Measurements from ENCODE around the gene SCYGR2.
A peak's percentile ranks its signal among the peaks of the same experiment; 100 is the strongest.
"Not testable (repeated sequence)": the region's sequence is repeated elsewhere in the genome, so short reads cannot be mapped to it uniquely, and the experiment has no call there.

Gene SCYGR2, protein sequence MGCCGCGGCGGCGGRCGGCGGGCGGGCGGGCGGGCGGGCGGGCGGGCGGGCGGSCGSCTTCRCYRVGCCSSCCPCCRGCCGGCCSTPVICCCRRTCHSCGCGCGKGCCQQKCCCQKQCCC

DNA sequence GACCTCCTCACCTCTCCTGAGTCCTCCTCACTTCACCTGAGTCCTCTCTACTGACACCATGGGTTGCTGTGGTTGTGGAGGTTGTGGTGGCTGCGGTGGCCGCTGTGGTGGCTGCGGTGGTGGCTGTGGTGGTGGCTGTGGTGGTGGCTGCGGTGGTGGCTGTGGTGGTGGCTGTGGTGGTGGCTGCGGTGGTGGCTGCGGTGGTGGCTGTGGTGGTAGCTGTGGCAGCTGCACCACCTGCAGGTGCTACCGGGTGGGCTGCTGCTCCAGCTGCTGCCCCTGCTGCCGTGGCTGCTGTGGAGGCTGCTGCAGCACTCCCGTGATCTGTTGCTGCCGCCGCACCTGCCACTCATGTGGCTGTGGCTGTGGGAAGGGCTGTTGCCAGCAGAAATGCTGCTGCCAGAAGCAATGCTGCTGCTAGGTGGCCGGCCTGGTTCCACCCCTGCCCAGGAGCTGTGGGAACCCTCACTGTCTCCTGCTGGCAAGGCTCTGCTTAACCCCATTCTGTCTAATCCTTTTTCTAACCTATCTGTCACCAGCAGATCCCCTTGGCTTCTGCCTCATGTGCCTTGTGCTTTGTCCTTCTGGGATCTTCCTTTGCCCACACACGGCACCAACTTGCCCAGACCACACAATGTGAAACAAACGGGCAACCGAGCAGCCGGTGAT, at the start of gene SCYGR2:
Gene SCYGR2 (plus strand): TSS at position 59 of the 669 bp plus-strand sequence. CDS start 0 bp downstream, at position 59.
- DNase-seq: not testable (repeated sequence)

DNA sequence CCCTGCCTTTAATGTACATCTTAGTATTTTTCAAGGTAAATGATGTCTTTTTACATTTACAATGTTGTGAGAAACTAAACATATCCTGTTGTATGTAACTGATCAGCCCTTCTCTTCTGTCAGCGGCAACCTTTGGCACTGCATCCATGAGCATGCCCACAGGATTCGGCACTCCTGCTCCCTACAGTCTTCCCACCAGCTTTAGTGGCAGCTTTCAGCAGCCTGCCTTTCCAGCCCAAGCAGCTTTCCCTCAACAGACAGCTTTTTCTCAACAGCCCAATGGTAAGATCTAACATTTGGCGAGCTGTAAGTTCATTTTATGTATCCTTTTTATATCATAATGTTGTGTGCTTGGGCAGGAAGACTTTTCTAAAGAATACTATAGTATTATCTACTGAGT, 46.9 kb upstream of the SCYGR2 start:
- no peak for DNase-seq

DNA sequence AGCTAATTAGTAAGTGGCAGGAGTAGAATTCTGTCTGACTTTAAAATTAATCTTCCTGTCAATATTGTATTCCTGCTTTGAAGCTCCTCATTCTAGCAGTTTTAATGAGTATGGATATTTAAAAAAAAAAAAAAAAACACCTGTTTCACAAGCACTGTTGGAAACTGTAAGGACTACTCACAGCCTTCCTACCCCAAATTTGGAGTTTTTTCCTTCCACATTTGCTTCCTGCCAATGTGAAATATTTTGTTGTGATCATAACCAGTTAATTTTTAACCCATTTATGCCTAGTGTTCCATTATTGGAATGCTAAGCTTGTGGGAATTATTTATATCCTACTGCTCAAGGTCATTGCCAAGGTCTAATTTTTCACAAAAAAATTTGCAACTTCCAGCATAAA, 36.1 kb upstream of the SCYGR2 start:
- DNase-seq: no peak

DNA sequence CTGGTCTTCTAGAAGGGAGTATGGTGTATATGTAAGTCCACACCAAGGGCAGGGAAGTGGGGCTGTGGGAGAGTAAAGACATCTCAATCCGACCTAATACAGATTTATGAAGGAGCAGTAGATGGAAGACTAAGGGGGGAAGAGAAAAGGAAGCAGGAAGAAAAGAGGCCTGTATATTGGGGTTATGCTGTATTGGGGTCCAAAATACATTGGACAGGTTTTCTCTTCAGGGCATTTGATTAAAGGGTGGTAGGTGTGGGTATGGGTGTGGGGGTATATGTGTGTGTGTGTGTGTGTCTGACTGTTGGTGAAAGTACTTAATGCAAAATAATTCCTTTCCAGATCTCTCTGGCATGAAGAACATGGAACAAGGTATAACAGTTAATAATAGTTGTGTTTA, 33.6 kb upstream of the SCYGR2 start:
- DNase-seq: no peak

DNA sequence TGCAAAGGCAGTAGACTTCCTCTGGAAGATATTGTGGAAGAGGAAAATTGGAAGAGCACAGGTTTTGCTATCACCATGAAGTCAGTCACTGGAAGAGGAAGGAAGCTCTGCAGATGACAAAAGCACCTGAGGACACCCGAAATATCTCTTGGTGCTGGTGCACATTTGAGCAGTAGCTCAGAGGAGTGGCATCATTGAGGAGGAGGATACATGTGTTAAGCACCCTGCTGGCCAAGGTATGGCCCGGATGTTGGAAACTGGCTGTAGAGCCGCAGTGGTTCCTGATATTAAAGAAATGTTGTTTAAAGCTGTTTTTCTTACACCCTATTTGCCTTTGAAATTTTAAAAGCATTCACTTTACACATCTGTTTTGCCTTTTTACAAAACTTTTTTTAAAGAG, 32.7 kb upstream of the SCYGR2 start:
- DNase-seq: no peak

DNA sequence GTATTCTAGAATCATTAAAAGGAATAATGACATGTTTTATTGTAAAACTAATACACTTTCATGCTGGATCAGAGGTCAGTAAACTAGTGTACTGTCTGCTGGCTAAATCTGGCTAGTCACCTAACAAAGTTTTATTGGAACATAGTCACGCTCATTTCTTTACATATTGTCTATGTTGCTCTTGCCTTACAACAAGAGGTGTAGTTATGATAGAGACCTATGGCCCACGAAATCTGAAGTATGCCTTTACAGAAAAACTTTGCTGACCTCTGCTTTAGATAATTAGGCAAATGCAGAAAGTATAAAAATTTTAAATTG, 29.9 kb upstream of the SCYGR2 start:
- no peak for DNase-seq

DNA sequence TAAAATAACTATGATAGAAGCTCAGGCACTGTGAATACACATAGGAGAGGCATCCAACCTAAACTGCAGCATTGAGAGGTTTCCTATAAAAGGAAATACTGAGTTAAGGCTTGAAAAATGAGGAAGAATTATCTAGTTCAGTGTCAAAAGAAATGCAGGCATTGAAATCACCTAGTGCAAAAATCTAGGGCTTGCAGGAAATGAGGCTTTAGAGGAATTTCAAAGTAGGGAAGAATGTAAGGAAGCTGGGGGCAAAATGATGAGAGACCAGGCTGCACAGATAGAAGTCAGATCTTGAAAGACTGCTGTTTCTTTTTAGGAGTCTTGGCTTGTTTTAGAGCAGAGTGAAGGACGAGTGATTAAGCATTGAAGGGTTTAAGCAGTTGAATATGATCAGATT, 28.1 kb upstream of the SCYGR2 start:
- no peak for DNase-seq

DNA sequence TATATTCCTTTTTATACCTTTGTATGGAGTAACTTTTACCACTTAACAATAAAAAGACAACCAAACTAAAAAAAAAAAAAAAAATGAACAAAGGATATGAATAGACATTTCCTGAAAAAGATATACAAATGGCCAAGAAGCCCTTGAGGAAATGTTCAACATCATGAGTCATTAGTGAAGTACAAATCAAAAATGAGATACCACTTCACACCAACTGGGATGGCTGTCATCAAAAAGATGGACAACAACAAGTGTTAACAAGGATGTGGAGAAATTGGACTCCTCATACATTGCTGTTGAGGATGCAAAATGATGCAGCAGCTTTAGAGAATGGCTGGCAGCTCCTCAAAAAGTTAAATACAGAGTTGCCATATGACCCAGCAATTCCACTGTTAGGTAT, 22.6 kb upstream of the SCYGR2 start:
- no peak for DNase-seq

DNA sequence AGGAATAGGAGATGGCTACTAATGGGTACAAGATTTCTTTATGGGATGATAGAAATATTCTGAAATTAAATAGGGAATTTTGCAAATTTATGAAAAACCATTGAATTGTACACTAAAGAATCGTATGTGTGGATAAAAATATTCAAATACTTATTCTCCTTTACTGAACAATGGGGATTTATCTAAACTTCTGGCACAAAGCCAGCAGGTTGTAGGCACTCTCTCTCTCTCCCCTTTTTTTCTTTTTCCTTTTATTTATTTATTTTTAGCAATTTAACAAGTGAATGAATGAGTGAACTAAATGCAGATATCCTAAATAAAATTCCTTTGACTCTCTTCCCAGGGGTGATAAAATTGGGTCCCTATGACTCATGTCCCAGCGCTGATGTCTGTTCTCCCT, 21.9 kb upstream of the SCYGR2 start:
- DNase-seq: no peak

DNA sequence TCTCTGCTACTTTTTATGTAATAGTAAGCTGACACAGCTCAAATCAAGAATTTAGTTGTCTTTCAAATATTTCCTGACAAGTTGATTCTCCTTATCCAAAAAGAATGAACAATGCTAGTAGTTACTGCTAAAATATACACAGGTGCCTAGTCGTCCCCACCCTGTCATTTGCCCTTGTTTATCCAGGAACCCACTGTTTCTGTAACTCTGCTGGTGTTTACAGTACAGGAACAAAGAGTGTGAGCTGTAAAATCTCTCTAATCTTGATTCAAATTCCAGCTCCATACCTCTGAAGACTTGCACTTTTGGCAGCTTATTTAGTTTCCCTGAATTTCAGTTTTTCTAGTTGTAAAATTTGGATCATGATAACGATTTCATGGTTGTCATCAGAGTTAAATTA, 21.1 kb upstream of the SCYGR2 start:
- DNase-seq: no peak

DNA sequence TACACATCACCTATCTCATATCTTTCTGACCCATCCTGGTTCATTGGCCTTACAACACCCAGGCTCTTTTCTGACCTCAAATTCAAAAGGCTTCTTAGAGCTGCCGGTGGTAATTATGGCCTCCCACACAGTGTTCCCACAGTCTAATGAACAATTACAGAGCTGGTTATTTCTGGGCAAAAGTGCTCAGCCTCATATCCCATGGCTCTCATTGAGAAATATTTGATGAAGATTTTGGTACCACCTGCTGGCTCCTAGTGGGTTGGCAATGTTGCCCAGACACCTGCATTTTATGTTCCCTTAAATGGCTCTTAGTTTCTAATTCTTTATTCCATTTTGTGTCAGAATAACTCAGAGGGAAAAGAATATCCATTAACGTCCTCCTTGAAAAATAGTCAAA, 20.1 kb upstream of the SCYGR2 start:
- no peak for DNase-seq

DNA sequence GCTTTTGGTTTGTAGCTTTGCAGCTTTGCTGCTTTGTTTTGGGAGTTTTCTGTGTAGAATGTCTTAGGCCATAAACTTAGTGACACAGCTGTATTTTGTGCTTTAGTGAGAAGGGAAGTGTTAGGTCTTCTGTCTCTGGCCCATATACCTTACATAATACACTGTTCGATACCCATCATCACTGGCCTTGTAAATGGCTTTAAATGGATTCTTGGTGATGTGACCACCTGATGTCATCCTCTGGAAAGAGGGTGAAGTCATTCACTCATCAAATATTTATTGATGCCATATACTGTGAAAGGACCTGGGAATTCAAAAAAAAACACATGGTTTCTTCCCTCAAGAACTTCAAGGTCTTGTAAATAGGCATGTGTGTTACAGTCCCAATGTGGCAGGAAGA, 18.9 kb upstream of the SCYGR2 start:
- DNase-seq: no peak

DNA sequence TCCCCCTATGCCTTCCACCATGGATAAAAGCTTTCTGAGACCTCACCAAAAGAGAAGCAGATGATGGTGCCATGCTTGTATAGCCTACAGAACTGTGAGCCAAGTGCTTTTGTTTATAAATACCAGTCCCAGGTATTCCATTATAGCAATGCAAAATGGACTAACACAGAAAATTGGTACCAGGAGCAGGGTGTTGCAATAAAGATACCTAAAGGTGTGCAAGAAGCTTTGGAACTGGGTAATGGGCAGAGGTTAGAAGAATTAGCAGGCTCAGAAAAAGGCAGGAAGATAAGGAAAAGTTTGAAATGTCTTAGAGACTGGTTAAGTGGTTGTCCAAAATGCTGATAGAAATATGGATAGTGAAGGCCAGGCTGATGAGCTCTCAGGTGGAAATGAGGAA, 16.3 kb upstream of the SCYGR2 start:
- DNase-seq: no peak

DNA sequence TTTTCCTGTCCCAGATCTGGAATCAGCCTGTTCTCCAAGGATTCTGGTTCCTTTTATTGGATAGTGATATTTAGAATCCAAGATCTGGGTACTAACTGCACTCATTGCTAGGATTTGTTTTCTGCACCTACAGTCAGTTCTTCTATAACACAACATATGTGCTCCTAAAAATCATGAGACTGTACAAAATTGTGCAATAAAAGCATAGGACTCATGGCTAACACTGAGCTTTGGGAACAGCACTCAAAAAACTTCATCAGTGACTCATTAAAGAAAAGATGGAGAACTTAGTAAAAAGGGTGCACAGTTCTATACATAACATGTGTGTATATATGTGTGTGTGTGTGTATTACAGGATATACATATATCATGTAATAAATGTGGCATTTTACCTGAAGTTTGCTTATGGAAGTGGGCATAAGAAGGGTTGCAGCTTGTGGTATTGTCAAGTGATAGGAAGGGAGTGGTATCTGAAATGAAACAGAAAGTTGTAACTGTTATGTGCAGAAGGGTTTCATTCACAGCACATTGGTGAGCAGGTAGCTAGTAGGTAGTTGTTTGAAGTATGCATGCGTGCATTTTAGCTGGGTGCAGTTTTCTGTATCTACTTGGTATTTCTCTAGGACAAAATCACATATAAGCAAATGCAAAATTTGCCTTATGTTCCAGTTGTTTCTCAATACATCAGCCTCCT, 5.9 kb upstream of the SCYGR2 start:
- DNase-seq: no peak

DNA sequence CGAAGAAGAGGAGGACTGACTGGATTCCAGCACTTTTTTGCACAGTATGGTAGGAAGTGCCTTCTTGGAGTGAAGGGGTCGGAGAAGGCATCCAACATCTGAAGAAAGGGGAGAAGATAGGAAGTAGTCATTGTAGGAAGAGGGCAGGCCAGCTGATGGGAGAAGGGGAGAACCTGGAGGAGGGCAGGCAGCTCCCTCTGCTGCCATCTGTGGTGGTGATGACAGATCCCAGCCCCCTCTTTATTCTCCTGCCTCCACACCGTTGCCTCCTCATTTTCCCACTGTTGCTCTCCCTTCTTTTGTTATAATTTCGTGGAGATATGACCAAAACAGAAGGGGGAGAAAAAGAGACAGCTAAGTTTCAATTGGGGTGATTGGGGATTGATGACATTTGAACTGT, 2.9 kb upstream of the SCYGR2 start:
- no peak for DNase-seq

DNA sequence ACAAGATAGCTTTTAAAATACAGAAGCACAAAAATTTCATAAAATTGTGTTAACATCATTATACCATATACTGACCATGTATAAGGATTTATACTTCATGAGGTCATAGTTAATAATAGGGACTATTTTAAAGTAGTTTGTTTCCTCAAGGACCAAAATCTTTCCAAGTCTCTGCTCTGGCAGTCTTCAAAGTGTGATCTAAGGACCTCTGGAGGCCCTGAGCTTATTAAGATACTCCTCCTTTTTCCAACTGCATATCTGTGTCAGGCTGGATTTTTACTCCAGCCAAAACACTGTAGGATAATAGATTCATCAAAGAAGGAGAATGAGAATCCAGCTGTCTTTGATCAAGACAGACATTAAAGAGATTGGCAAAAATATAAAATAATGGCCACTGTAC, 1.7 kb upstream of the SCYGR2 start:
- no peak for DNase-seq

DNA sequence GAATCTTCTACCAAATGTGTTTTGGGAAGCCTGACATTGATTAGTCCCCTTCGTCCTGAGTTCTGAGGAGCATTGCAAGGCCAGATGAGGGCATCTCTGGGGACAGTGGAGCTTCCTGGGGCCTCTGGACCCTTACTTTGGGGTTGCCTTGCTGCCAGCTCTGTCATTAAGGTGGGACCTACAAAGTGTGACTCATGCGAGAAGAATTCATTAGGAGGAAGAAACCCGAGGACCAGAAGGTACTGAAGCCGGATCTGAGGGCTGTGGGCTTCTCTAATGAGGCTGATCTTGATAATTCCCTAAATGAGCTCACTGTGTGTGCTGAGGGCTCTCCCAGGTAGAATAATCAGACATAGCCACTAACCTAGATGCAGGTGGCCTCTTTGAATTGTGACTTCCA, 695 bp upstream of the SCYGR2 start:
- DNase-seq: no peak

DNA sequence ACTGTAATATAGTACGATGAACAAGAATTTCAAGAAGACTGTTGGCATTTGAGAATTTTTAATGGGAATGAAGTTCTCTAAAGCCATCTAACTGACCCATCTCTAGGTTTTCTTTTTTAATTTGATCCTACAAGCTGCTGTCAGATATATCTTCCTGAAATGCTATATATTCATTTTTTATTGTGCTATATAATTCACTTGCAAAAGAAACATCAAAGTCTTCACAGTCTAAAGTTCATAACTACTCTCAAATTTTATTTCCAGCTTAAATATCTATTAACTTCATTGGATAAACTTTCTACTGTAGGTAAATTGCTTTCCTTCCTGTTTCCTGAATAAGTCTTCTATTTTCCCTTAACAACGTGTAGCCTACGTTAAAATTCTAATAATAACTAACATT, 3.7 kb downstream of the SCYGR2 start:
- DNase-seq: no peak

DNA sequence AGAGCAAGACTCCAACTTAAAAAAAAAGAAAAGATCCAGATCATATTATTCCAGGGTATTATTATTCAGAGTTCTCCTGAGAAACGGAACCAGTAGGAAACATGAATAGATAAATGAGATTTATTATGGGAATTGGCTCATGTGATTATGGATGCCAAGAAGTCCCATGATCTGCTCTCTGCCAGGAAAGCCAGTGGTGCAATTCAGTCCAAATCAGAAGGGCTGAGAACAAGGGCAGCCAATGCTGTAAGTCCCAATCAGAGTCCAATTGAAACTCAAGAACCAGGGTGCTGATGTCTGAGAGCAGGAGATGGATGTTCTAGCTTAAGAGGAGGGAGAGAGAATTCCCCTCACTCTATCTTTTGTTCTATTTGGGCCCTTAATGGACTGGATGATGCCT, 7.8 kb downstream of the SCYGR2 start:
- DNase-seq: no peak

DNA sequence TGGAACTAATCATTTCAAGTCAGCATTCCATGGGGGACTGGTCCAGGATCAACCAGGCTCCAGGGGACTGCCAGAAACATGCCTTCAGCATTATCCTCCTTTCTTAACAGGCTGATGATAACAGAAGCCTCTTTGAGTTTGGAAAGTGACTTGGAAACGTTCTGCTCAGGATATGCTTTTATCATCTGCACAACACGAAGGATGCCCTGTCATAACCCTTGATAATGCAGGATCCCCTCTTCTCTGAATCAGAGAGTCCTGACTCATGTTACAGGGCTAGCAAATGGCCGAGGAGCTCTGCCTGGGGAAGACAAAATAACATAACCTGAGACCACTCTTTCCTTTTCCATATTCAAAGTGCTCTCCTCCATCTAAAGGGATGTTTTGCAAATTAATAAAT, 9.2 kb downstream of the SCYGR2 start:
- DNase-seq: no peak

DNA sequence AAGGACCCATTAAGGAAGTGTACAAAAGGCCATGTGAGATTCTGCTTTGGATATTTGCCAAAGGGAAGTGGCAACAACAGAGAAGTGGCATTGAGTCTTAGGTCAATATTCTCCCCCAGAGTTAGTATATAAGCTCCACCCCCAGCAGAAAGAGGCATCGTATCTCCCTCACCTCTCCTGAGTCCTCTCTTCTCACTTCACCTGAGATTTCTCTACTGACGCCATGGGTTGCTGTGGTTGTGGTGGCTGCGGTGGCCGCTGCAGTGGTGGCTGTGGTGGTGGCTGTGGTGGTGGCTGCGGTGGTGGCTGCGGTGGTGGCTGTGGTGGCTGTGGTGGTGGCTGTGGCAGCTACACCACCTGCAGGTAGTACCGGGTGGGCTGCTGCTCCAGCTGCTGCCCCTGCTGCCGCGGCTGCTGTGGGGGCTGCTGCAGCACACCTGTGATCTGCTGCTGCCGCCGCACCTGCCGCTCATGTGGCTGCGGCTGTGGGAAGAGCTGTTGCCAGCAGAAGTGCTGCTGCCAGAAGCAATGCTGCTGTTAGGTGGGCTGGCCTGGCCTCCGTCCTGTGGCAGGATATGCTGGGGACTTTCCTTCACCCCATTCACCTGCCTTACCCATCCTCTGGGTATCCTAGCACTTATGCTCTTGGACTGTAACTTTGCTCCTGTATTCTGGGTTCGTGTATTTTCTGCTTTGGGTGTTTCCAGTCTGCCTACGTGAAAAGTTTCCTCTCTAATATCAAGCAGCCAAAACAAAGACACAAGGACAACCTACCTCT, 10.1 kb downstream of the SCYGR2 start:
- peak; percentile 26 to 41 for DNase-seq

DNA sequence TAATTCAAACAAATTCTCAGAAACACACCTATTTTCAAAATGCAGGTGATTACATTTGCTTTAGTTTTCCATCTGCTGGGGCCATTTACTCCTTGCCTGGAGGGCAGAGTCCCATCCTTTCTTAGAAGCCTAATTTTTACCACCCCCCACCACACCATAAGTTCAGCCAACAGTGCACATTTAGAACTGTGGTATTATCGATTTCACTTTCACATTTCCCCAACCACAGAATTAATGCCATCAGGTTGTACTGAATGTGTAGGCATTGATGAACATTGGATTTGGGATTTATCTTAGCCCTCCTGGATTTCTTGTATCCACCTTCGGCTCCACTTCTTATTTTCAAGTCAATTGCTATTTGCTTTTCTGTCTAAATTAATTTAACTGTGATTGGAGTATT, 11.4 kb downstream of the SCYGR2 start:
- no peak for DNase-seq

DNA sequence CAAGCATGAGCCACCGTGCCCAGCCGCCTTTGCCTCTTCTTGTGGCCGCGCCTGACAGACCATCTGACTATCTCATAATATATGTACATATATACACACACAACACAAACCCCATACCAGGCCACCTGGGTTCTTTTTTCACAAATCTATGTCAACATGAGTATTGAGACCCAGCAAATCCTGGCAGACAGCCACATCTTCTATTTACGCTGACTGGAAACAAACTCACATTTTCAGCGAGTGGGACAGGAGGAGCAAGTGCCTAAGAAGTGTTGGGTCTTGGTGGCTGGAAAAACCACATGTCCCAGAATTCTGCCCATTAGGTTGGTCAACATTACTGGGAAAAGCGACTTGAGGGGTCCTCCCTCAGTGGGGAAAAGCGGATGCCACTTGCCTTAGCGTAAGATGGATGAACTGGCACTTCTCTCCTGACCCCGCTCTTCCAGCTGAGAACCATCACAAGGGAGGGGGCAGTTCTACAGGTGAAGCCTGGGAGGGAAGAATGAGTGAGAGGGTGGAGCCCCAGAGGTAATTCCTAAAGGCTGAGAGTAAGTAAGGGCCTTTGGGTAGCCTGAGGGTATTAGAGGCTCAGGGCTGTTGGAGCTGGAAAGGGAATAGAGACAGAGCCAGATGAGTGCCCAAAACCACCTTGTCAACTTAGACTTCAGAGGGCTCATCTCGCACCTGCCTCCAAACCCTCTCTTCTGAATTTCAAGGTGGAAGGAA, 14.0 kb downstream of the SCYGR2 start:
- no peak for DNase-seq
